HG03280 (cell line): ENCODE measurements around the gene PKNOX1.
"Not testable (repeated sequence)": the region's sequence is repeated elsewhere in the genome, so short reads cannot be mapped to it uniquely, and the experiment has no call there.

Experiments
- ATAC-seq: cut with Tn5 transposase; IDR thresholded peaks from one replicate; pipeline ENCODE4 v1.9.1; 2021; ENCODE audit warnings: mild to moderate bottlenecking, moderate library complexity; ENCODE audit not compliant: unreplicated experiment

The PKNOX1 gene

DNA sequence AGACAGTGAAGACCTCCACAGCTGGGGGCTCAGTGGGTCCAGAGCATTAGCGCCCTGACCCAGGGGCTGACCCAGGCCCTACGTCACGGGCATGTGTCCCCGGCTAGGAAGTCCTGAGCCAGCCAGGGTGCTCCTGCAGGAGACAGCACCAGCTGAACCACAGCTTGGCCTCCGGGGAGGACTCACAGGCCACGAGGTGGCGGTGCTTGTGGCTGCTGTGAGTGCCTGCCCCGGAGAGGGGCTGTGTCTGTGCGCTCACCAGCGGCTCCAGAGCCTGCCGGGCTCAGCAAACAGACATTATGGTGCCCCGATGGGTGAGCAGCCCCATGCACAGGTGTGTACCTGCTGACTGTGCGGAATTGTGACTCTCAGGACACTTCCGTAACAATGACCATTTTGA lies 70.2 kb downstream of the PKNOX1 start:
- ATAC-seq: not testable (repeated sequence)

GRCh38 chr21:43045165-43045875 lies 71.0 kb downstream of the PKNOX1 start:
- ATAC-seq: not testable (repeated sequence)

DNA sequence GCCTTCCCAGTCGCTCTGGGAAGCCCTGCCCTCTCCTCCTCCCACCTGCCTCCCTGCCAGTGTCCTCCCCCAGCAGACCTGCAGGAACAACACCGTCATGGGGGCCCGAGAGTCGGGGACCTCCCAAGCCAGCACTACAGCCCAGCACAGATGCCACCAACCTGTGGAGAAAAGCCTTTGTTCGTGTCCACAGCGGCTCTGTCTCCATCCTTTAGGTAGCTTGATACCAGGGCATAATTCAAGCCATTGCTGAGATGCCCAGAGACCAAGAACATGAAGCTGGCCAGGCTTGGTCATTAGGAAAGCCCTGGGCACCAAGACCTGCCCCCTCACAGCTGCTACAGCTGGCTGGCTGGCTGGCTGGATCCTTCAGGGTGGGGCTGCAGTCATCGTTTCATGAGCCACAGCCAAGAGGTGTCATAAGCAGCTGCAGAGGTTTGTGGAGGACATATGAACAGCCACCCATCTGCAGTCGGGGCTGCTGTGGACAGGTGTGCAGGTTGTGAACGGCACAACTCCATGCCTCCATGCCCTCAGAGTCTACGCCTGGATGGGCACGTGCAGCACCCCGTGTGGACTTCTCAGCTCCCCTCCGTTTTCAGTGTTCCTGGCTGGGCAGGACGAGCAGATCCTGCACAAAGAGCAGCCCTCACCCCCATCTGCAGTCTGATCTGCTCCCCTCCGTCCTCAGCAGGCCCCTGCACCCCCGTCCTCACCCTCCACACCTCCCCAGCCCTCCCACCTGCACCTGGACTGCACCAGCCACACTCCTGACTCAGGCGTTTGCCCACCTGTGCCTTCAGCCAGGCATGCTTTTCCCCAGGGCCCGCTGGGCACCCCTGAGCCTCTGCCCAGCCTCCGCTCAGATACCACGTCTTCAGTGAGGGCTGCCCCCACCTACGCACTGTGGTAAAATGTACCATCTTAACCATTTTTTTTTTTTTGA lies 71.8 kb downstream of the PKNOX1 start:
- not testable (repeated sequence) for ATAC-seq

DNA sequence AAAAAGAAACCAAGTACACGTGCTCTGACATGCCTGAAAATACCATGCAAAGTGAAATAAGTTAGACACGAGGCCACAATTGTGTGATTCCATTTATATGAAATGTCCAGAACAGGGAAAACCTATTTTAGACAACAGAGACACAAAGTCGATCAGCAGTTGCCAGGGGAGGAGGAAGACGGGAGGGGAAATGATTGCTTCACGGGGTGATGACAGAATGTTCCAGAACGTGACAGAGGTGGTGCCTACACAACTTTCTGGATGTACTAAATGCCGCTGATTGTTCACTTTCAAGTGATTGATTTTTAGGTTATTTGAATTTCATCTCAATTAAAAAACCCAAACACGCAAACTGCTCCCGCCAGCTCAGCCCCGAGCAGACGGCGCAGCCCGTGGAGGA lies 78.8 kb downstream of the PKNOX1 start:
- ATAC-seq: not testable (repeated sequence)

DNA sequence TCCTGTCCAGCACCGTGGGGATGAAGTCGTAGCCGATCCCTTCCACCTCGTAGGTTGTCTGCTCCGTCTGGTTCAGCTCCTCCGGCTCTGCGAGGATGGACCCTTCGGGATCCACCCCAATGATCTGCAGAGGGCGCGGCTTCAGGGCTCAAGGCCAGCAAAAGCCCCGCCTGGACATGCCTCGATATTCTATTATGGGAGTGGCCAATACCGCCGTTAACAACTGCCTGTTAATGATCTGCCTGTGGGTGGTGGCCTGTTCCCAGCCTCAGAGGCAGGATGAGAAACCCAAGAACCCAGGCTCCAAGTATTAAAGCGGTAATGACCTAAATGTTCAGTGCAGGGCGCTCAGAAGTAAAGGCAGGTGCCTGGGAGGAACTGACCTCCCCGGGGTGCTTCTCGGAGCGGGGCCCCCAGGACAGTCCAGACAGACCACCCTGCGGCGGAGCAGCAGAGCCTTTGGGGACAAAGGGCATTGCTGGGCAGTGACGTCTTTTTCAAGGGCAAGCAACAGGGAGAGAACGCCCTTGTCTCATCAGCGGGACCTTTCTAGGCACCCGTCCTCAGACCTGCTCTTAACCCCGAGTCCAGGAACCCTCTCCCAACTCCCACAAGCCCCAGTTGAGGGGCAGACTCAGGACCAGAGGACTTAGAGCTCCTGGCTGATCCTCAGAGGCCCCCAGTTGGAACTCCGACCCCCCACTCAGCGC lies 88.7 kb downstream of the PKNOX1 start:
- ATAC-seq: not testable (repeated sequence)

GRCh38 chr21:43064265-43064917 lies 90.0 kb downstream of the PKNOX1 start:
- ATAC-seq: not testable (repeated sequence)

GRCh38 chr21:43065991-43066390 lies 91.6 kb downstream of the PKNOX1 start:
- ATAC-seq: not testable (repeated sequence)

DNA sequence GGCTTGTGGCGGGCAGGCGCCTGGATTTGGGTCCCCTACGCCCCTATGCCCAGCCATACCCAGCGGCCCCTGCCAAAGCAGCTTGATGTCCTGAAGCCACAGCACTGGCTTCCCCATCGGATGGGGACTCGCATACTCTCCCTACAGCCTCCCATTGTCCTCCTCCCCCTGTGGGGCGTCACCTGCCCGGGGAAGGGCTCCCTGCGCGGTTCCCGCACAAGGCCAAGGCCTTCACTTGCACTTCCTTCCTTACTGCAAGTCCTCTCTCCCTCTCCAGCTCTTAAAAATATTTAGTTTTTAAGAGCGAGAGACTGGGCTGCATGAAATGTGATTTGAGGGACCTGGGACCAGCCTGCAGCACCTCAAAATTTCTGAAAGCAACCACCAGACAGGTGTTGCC lies 92.3 kb downstream of the PKNOX1 start:
- ATAC-seq: not testable (repeated sequence)

- ATAC-seq: not testable (repeated sequence)
Measured at GRCh38 chr21:43068065-43068464, 93.7 kb downstream of the PKNOX1 start.

DNA sequence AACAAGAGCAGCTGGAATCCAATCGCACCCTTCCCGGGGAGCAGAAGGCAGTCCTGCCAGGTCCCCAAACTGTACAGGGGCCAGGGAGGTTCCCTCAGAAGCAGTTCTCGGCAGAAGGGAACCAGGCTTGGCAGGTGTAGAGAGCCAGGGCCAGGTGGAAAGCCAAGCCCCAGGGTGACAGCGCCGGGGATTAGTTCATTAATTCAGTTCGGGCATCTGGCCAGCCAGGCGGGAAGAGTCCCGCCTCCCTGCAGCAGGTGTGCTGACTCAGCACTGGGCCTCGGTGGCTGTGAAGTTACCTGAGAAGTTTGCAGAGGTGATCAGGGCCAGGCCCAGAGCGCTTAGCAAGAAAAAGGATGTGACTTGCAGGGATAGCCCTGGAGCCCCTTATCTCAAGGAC lies 95.3 kb downstream of the PKNOX1 start:
- ATAC-seq: not testable (repeated sequence)

GRCh38 chr21:43072742-43073141 lies 98.4 kb downstream of the PKNOX1 start:
- ATAC-seq: not testable (repeated sequence)

GRCh38 chr21:43074401-43075169 lies 100.2 kb downstream of the PKNOX1 start:
- not testable (repeated sequence) for ATAC-seq

GRCh38 chr21:43075170-43076022 lies 101.0 kb downstream of the PKNOX1 start, which contains the start of gene CBS:
TSS of gene CBS (minus strand) at chr21:43075835. CDS start at chr21:43072193, 3,642 bp downstream.
- not testable (repeated sequence) for ATAC-seq

DNA sequence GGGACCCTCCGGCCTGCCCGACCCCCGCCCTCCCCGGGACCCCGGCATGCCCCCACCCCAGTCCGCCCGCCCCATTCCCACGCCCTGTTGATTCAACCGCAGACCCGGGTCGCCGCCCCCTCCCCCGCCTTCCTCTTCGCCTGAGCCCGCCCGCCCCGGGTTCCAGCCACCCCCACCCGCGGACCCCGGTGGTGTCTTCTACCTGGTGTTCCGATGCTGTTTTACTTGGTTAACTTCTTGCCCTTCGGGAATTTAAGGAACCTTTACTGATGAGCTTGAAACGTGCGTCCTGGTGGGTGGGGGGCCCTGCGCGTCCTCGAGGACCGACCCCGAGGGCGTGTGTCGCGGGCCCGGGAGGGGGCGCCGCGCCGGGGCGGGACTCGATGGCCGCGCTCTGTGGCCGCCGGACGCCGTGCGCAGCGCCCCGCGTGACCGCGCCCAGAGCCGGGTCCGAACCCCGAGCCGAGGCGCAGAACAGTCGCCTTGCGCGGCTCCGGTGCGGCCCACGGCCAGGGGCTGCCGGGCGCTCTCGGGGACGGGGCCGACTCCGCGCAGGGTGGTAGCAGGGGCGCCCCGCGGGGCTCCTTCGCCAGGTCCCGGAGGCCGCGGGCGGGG lies 101.8 kb downstream of the PKNOX1 start:
- ATAC-seq: not testable (repeated sequence)

- ATAC-seq: not testable (repeated sequence)
Measured at GRCh38 chr21:43076643-43077042, 102.3 kb downstream of the PKNOX1 start.

- not testable (repeated sequence) for ATAC-seq
Measured at GRCh38 chr21:43082587-43083300, 108.4 kb downstream of the PKNOX1 start.
